Trophoblast cell (in vitro differentiated cells and primary cell): Measurements from ENCODE around the gene IGF2BP3.

ENCODE experiments used
- DNase-seq, 2 donors: peaks; one replicate each; pipeline ENCODE4 v3.0.0-alpha.2; 2016
- H2AFZ ChIP-seq: 2 replicates; pipeline ENCODE4 v1.6.1; 2013; ENCODE audit warnings: low read length, moderate library complexity, mild to moderate bottlenecking; ENCODE audit not compliant: insufficient read depth, poor library complexity
- H2AK5ac ChIP-seq: 2 replicates; pipeline ENCODE4 v1.6.1; 2013; ENCODE audit warnings: mild to moderate bottlenecking, low read length
- H2BK120ac ChIP-seq: 2 replicates; pipeline ENCODE4 v1.6.1; 2013; ENCODE audit warnings: low read length, mild to moderate bottlenecking, moderate library complexity; ENCODE audit not compliant: insufficient read depth, poor library complexity
- H2BK12ac ChIP-seq: 2 replicates; pipeline ENCODE4 v1.6.1; 2013; ENCODE audit warnings: mild to moderate bottlenecking, low read length, moderate library complexity
- H2BK5ac ChIP-seq: 2 replicates; pipeline ENCODE4 v1.6.1; 2013; ENCODE audit warnings: low read length, low read depth, moderate library complexity, mild to moderate bottlenecking; ENCODE audit not compliant: poor library complexity
- H3K14ac ChIP-seq: 2 replicates; pipeline ENCODE4 v1.6.1; 2013; ENCODE audit warnings: mild to moderate bottlenecking, low read length
- H3K18ac ChIP-seq: 2 replicates; pipeline ENCODE4 v1.6.1; 2013; ENCODE audit warnings: mild to moderate bottlenecking, low read length
- H3K23ac ChIP-seq: 2 replicates; pipeline ENCODE4 v1.6.1; 2013; ENCODE audit warnings: low read length
- H3K27ac ChIP-seq: 2 replicates; pipeline ENCODE4 v1.5.1; 2013; ENCODE audit warnings: low read depth, mild to moderate bottlenecking, inconsistent platforms, low read length, moderate library complexity
- H3K27me3 ChIP-seq: 2 replicates; pipeline ENCODE4 v1.6.1; 2013; ENCODE audit warnings: inconsistent platforms, mild to moderate bottlenecking, low read length, moderate library complexity; ENCODE audit not compliant: insufficient read depth
- H3K36me3 ChIP-seq, 2 experiments: 1 replicate in 1 of 2; 2 replicates in 1 of 2; pipeline ENCODE4 v1.6.1; 2013; ENCODE audit warnings: low read length in 2 of 2, mild to moderate bottlenecking in 2 of 2, moderate library complexity in 1 of 2; ENCODE audit not compliant: insufficient read depth in 2 of 2, control insufficient read depth in 1 of 2
- H3K4ac ChIP-seq: 2 replicates; pipeline ENCODE4 v1.6.1; 2013; ENCODE audit warnings: low read depth, mild to moderate bottlenecking, low read length, moderate library complexity
- H3K4me1 ChIP-seq, 2 experiments: 1 replicate in 1 of 2; 2 replicates in 1 of 2; pipeline ENCODE4 v1.6.1; 2013; ENCODE audit warnings: low read length in 2 of 2, mild to moderate bottlenecking in 2 of 2, moderate library complexity in 1 of 2; ENCODE audit not compliant: insufficient read depth in 2 of 2, control insufficient read depth in 1 of 2
- H3K4me2 ChIP-seq: 2 replicates; pipeline ENCODE4 v1.6.1; 2013; ENCODE audit warnings: inconsistent platforms, mild to moderate bottlenecking, low read length, moderate library complexity
- H3K4me3 ChIP-seq: 2 replicates; pipeline ENCODE4 v1.5.1; 2013; ENCODE audit warnings: mild to moderate bottlenecking, low read depth, low read length, inconsistent platforms
- H3K79me1 ChIP-seq: one replicate; pipeline ENCODE4 v1.6.1; 2013; ENCODE audit warnings: low read length
- H3K79me2 ChIP-seq: 2 replicates; pipeline ENCODE4 v1.6.1; 2013; ENCODE audit warnings: low read length, mild to moderate bottlenecking; ENCODE audit not compliant: control insufficient read depth, insufficient read depth, poor library complexity
- H3K9ac ChIP-seq: 2 replicates; pipeline ENCODE4 v1.6.1; 2013; ENCODE audit warnings: mild to moderate bottlenecking, low read length
- H3K9me3 ChIP-seq: 2 replicates; pipeline ENCODE4 v1.6.1; 2013; ENCODE audit warnings: low read depth, mild to moderate bottlenecking, control low read depth, inconsistent platforms, low read length; ENCODE audit not compliant: insufficient read depth
- H4K12ac ChIP-seq: 2 replicates; pipeline ENCODE4 v1.6.1; 2013; ENCODE audit warnings: low read depth, mild to moderate bottlenecking, low read length, moderate library complexity
- H4K8ac ChIP-seq: 2 replicates; pipeline ENCODE4 v1.6.1; 2013; ENCODE audit warnings: low read depth, mild to moderate bottlenecking, low read length, moderate library complexity
- H4K91ac ChIP-seq: one replicate; pipeline ENCODE4 v1.6.1; 2013; ENCODE audit warnings: low read depth, mild to moderate bottlenecking, low read length, moderate library complexity
- WGBS: extraction: QIAGEN DNeasy Blood & Tissue Kit; methylation state at CpG from one replicate; pipeline ENCODE4 v1.1.7; 2013; ENCODE audit warnings: missing lambda C conversion rate; ENCODE audit not compliant: insufficient read length, insufficient coverage; ENCODE audit errors: extremely low coverage; 5-methylcytosine and 5-hydroxymethylcytosine counted together

IGF2BP3 gene

DNA sequence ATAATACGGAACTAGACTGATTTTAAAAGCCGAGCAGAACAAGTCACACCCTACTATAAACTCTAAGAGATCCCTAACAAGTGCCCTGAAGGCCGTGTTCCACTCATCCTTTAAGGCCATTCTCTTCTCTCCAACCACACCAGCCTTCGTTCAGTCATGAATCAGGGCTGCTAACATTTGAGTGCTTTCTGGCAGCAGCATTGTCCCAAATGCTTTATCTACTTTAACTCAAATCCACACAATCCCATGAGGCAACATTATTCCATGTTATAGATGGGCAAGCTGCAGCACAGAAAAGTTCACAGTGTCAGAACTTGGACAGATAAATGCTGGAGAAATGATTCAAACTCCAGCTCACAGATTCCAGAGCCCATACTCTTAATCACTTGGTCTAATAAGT is 97.7 kb downstream of the IGF2BP3 start:
- Histone ChIP-seq H2AK5ac (no peak overlapping the region), H4K8ac (no peak overlapping the region), H4K12ac (no peak overlapping the region), H3K14ac (no peak overlapping the region), H3K4me2 (no peak overlapping the region), H2BK12ac (no peak overlapping the region), H3K36me3 (peaks cover 0 to 3% of the 10 kb centered on the region in 2 experiments), H3K23ac (no peak overlapping the region), H2BK5ac (no peak overlapping the region), H2AFZ (no peak overlapping the region), H3K4ac (no peak overlapping the region), H3K4me3 (no peak overlapping the region), H3K27ac (no peak overlapping the region), H3K4me1 (no peaks in the 10 kb centered on the region), H3K9ac (no peak overlapping the region), H4K91ac (no peak overlapping the region), H3K79me2 (no peaks in the 10 kb centered on the region), H2BK120ac (no peak overlapping the region), H3K9me3 (no peaks in the 10 kb centered on the region), H3K79me1 (no peaks in the 10 kb centered on the region), H3K18ac (no peak overlapping the region), H3K27me3 (no peaks in the 10 kb centered on the region)
- no peak for DNase-seq
- no CpG with 5 or more reads among the region's 4 CpGs for WGBS

DNA sequence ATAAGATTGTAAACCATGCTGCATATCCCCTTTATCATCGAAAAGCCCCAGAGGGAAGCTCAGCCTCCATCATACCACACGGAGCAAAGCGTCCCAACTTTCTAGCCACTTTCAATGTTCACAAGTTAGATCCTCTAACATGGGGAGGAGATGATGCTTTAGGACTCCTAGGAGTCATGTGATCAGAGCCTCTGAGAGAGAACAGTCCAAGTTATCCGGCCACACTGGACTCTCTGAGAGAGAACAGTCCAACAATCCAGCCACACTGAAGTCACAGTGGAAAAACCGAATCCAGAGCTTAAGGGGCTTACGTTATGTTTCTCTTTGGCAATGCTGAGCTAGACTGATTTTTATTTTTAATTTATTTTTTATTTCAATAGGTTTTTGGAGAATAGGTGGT is 98.6 kb downstream of the IGF2BP3 start:
- no CpG with 5 or more reads among the region's 6 CpGs for WGBS
- H2BK120ac ChIP-seq, result no peak overlapping the region
- H3K27ac ChIP-seq, result no peak overlapping the region
- no peaks in the 10 kb centered on the region for H3K27me3 ChIP-seq
- H2BK5ac ChIP-seq, result no peak overlapping the region
- H2BK12ac ChIP-seq, result no peak overlapping the region
- H3K18ac ChIP-seq, result no peak overlapping the region
- no peak overlapping the region for H2AK5ac ChIP-seq
- no peaks in the 10 kb centered on the region for H3K9me3 ChIP-seq
- H3K4ac ChIP-seq, result no peak overlapping the region
- H3K79me1 ChIP-seq, result no peaks in the 10 kb centered on the region
- H4K12ac ChIP-seq, result no peak overlapping the region
- H3K4me3 ChIP-seq, result no peak overlapping the region
- no peak overlapping the region for H3K23ac ChIP-seq
- no peak overlapping the region for H3K14ac ChIP-seq
- no peaks in the 10 kb centered on the region for H3K79me2 ChIP-seq
- no peaks in the 10 kb centered on the region for H3K4me1 ChIP-seq
- no peak overlapping the region for H3K4me2 ChIP-seq
- H3K9ac ChIP-seq, result no peak overlapping the region
- H3K36me3 ChIP-seq, result peaks cover 0 to 3% of the 10 kb centered on the region in 2 experiments
- no peak for DNase-seq
- H2AFZ ChIP-seq, result no peak overlapping the region
- H4K91ac ChIP-seq, result no peak overlapping the region
- H4K8ac ChIP-seq, result no peak overlapping the region

DNA sequence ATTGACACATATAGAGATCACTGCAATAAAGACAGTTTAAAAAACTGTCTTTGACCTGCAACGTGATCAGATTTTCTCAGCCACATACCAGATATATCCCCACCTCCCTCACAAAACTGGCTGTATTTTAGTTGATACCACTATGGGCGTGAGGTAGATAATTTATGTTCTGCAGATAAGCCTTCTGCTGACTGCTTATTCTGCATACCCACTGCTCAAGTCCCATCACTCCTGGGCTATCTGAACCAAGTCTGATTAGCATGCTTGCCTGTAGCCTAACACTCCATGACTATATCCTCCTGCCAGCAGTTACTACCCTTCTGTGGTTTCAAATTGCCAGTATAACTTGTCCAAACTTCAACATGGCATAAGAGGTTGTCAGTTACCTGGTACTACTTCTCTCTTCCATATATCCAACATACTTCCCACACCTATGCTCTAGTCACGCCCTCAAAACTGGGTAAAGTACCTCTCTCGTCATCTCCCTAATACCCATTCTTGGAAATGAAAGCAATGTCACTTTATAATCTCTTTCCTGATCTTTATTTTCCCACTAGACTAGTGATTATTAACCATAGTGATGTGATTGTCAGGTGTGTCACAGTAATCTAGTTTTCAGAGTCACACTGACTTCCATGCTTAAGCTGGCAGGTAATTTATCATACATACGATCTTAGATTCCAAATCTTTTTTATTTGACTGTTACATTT is 100.4 kb downstream of the IGF2BP3 start:
- no peaks in the 10 kb centered on the region for H3K9me3 ChIP-seq
- no peak for DNase-seq
- no peak overlapping the region for H3K4me3 ChIP-seq
- no peaks in the 10 kb centered on the region for H3K79me2 ChIP-seq
- no peaks in the 10 kb centered on the region for H3K36me3 ChIP-seq
- no peak overlapping the region for H3K4ac ChIP-seq
- peak overlapping the region; percentile 33 for H3K9ac ChIP-seq
- no peak overlapping the region for H3K27ac ChIP-seq
- H3K23ac ChIP-seq, result no peak overlapping the region
- no peak overlapping the region for H3K14ac ChIP-seq
- no peaks in the 10 kb centered on the region for H3K4me1 ChIP-seq
- H4K8ac ChIP-seq, result no peak overlapping the region
- no peak overlapping the region for H2BK5ac ChIP-seq
- H2AK5ac ChIP-seq, result no peak overlapping the region
- no peak overlapping the region for H2BK12ac ChIP-seq
- H4K12ac ChIP-seq, result no peak overlapping the region
- no peaks in the 10 kb centered on the region for H3K79me1 ChIP-seq
- H3K4me2 ChIP-seq, result no peak overlapping the region
- H3K27me3 ChIP-seq, result no peaks in the 10 kb centered on the region
- no peak overlapping the region for H2BK120ac ChIP-seq
- H4K91ac ChIP-seq, result no peak overlapping the region
- no CpG with 5 or more reads among the region's 5 CpGs for WGBS
- H2AFZ ChIP-seq, result no peak overlapping the region
- H3K18ac ChIP-seq, result no peak overlapping the region

DNA sequence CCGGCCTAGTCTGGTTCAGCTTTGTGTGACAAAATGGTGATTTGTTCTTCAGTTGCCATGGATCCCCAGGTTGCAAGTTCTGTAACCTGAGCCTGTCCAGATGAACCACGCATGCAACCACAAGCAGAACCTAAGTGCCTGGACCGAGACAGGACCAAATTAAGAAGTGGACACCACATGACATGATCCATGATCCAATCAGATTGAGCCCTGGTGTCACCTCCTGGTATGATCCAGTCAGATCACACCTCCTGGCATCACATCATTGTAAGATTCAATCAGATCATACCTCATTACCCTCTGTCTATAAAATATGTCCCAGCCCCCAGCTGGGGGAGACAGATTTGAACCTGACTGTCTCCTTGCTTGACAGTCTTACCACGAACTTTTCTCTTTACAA is 101.2 kb downstream of the IGF2BP3 start:
- H3K4ac ChIP-seq, result no peak overlapping the region

More for the DNA sequence above, 101.2 kb downstream of the IGF2BP3 start:
- Histone ChIP-seq H3K9ac (no peak overlapping the region), H3K36me3 (no peaks in the 10 kb centered on the region), H3K79me2 (no peaks in the 10 kb centered on the region), H4K91ac (no peak overlapping the region), H3K23ac (no peak overlapping the region), H3K4me2 (no peak overlapping the region), H4K8ac (no peak overlapping the region), H3K79me1 (no peaks in the 10 kb centered on the region), H3K14ac (no peak overlapping the region), H2BK5ac (no peak overlapping the region), H2BK12ac (no peak overlapping the region), H3K9me3 (no peaks in the 10 kb centered on the region), H4K12ac (no peak overlapping the region), H3K18ac (no peak overlapping the region), H2AFZ (no peak overlapping the region), H3K27me3 (no peaks in the 10 kb centered on the region), H2AK5ac (no peak overlapping the region), H3K27ac (no peak overlapping the region), H3K4me1 (no peaks in the 10 kb centered on the region), H3K4me3 (no peak overlapping the region), H2BK120ac (no peak overlapping the region)
- WGBS, result no CpG with 5 or more reads among the region's 4 CpGs
- DNase-seq, result no peak
